ENCODE measurements around the gene NDE1. TPM values are rescaled to one million over a fixed set of nuclear protein-coding genes. Genes with fewer than 3 reads are reported as not detected.

The NDE1 gene
- total RNA-seq, 2 donors from 2014 or later = 11.2 to 37.9 TPM

GRCh38 chr16:15620611-15621195 lies 29.3 kb upstream of the NDE1 start:
- no peak for TF ChIP-seq POLR2A (IDR thresholded peaks at IDR 0.05)
- no peak for TF ChIP-seq CTCF (IDR thresholded peaks at IDR 0.05)
- ATAC-seq = no peak
- Histone ChIP-seq H3K27ac (no peak overlapping the region), H3K36me3 (replicated peaks in 1 of 2; ENCODE audit: insufficient read depth in 1 of 2, low read depth in 2 of 2) (peaks cover 16 to 60% of the 10 kb centered on the region in 2 donors), H3K27me3 (no peaks in the 10 kb centered on the region), H3K4me3 (no peak overlapping the region), H3K4me1 (no peaks in the 10 kb centered on the region), H3K9me3 (no peaks in the 10 kb centered on the region)
- no peak for DNase-seq
- 74 to 79% methylated on average over 6 of the region's 6 CpGs for WGBS, 2 donors
- intact Hi-C loops (cut with DNase I) = no loop called here

- no peak overlapping the region for H3K4me3 ChIP-seq
- WGBS, 2 donors = 82 to 86% methylated on average over 4 of the region's 4 CpGs
- H3K27ac ChIP-seq = no peak overlapping the region
- H3K27me3 ChIP-seq = no peaks in the 10 kb centered on the region
- intact Hi-C loops (cut with DNase I) = no loop called here
- no peak for TF ChIP-seq POLR2A (IDR thresholded peaks at IDR 0.05)
- TF ChIP-seq CTCF (IDR thresholded peaks at IDR 0.05) = no peak
- ATAC-seq (no peak), DNase-seq (no peak)
- peaks cover 3% of the 10 kb centered on the region for H3K4me1 ChIP-seq
- H3K9me3 ChIP-seq = no peaks in the 10 kb centered on the region
- H3K36me3 ChIP-seq (replicated peaks in 1 of 2; ENCODE audit: insufficient read depth in 1 of 2, low read depth in 2 of 2) = peaks cover 16 to 56% of the 10 kb centered on the region in 2 donors
These were observed 28.6 kb upstream of the NDE1 start for GRCh38 chr16:15621456-15621855.

GRCh38 chr16:15621889-15622288 lies 28.2 kb upstream of the NDE1 start:
- Histone ChIP-seq H3K4me3 (no peak overlapping the region), H3K27ac (no peak overlapping the region), H3K36me3 (replicated peaks in 1 of 2; ENCODE audit: insufficient read depth in 1 of 2, low read depth in 2 of 2) (peaks cover 16 to 52% of the 10 kb centered on the region in 2 donors), H3K27me3 (no peaks in the 10 kb centered on the region), H3K4me1 (peaks cover 8% of the 10 kb centered on the region), H3K9me3 (no peaks in the 10 kb centered on the region)
- DNase-seq (no peak), ATAC-seq (no peak)
- no peak for TF ChIP-seq POLR2A (IDR thresholded peaks at IDR 0.05)
- TF ChIP-seq CTCF (IDR thresholded peaks at IDR 0.05) = no peak
- intact Hi-C loops (cut with DNase I) = no loop called here
- 88 to 98% methylated on average over 8 of the region's 8 CpGs for WGBS, 2 donors

- no peak overlapping the region for H3K4me3 ChIP-seq
- no peak for ATAC-seq
- TF ChIP-seq CTCF (IDR thresholded peaks at IDR 0.05) (no peak), POLR2A (IDR thresholded peaks at IDR 0.05) (no peak)
These were observed 18.2 kb upstream of the NDE1 start for GRCh38 chr16:15631730-15632409.

GRCh38 chr16:15635926-15636325 lies 14.1 kb upstream of the NDE1 start:
- DNase-seq (no peak), ATAC-seq (no peak)
- Histone ChIP-seq H3K4me1 (peaks cover 10% of the 10 kb centered on the region), H3K9me3 (no peaks in the 10 kb centered on the region), H3K4me3 (no peak overlapping the region), H3K36me3 (replicated peaks in 1 of 2; ENCODE audit: insufficient read depth in 1 of 2, low read depth in 2 of 2) (peaks cover 0 to 36% of the 10 kb centered on the region in 2 donors), H3K27ac (no peak overlapping the region), H3K27me3 (no peaks in the 10 kb centered on the region)
- TF ChIP-seq CTCF (IDR thresholded peaks at IDR 0.05) (no peak), POLR2A (IDR thresholded peaks at IDR 0.05) (no peak)
- intact Hi-C loops (cut with DNase I) = no loop called here
- whole genome bisulfite sequencing, 2 donors = 58 to 91% methylated on average over 2 to 9 of the region's 9 CpGs

More at GRCh38 chr16:15631730-15632409, 18.2 kb upstream of the NDE1 start:
- 96 to 100% methylated on average over 2 of the region's 2 CpGs for WGBS, 2 donors
- Histone ChIP-seq H3K27ac (no peak overlapping the region), H3K36me3 (replicated peaks in 1 of 2; ENCODE audit: insufficient read depth in 1 of 2, low read depth in 2 of 2) (peaks cover 5 to 29% of the 10 kb centered on the region in 2 donors), H3K9me3 (no peaks in the 10 kb centered on the region), H3K27me3 (no peaks in the 10 kb centered on the region), H3K4me1 (peaks cover 19% of the 10 kb centered on the region)
- intact Hi-C loops (cut with DNase I) = no loop called here
- DNase-seq = no peak
